Astrocyte (in vitro differentiated cells and primary cell): ENCODE results near the gene CACNA1D. TPM values are rescaled to one million over a fixed set of nuclear protein-coding genes. Genes with fewer than 3 reads are reported as not detected.

ENCODE experiments used
- DNase-seq: peaks from one replicate; pipeline ENCODE4 v3.0.0-alpha.2; 2010; ENCODE audit warnings: low read depth
- FAIRE-seq: peaks from 2 replicates; lab custom pipeline; 2011; peaks lifted over from hg19 to GRCh38; lab: Jason Lieb, UNC
- H2AFZ ChIP-seq: 2 replicates; pipeline ENCODE4 v1.6.0; 2012; ENCODE audit warnings: low read depth, low read length, inconsistent platforms
- H3K27ac ChIP-seq: 2 replicates; pipeline ENCODE4 v1.5.1; 2011; ENCODE audit warnings: low read depth, low read length, inconsistent platforms
- H3K27me3 ChIP-seq: 2 replicates; pipeline ENCODE4 v1.6.0; 2011; ENCODE audit warnings: low read length, inconsistent platforms; ENCODE audit not compliant: insufficient read depth
- H3K36me3 ChIP-seq: 2 replicates; pipeline ENCODE4 v1.5.1; 2011; ENCODE audit warnings: low read length, inconsistent platforms; ENCODE audit not compliant: insufficient read depth
- H3K4me1 ChIP-seq: 2 replicates; pipeline ENCODE4 v1.5.1; 2011; ENCODE audit warnings: low read length, inconsistent platforms; ENCODE audit not compliant: insufficient read depth
- H3K4me2 ChIP-seq: 2 replicates; pipeline ENCODE4 v1.6.0; 2012; ENCODE audit warnings: low read length, inconsistent platforms
- H3K4me3 ChIP-seq: 2 replicates; pipeline ENCODE4 v1.5.1; 2011; ENCODE audit warnings: low read depth, mild to moderate bottlenecking, low read length, inconsistent platforms; ENCODE audit not compliant: insufficient read depth
- H3K79me2 ChIP-seq: 2 replicates; pipeline ENCODE4 v1.6.0; 2012; ENCODE audit warnings: mild to moderate bottlenecking, low read length, inconsistent platforms; ENCODE audit not compliant: insufficient read depth
- H3K9ac ChIP-seq: 2 replicates; pipeline ENCODE4 v1.6.0; 2012; ENCODE audit warnings: mild to moderate bottlenecking, low read length, inconsistent platforms
- H3K9me3 ChIP-seq: 2 replicates; pipeline ENCODE4 v1.5.1; 2012; ENCODE audit warnings: low read depth, mild to moderate bottlenecking, low read length, inconsistent platforms; ENCODE audit not compliant: insufficient read depth
- H4K20me1 ChIP-seq: 2 replicates; pipeline ENCODE4 v1.6.0; 2012; ENCODE audit warnings: low read length, inconsistent platforms; ENCODE audit not compliant: insufficient read depth
- H3K27ac Mint-ChIP-seq: one replicate; pipeline ENCODE4 v1.8.0; 2021; ENCODE audit warnings: mild to moderate bottlenecking, mixed read lengths; ENCODE audit not compliant: unreplicated experiment
- H3K27me3 Mint-ChIP-seq: one replicate; pipeline ENCODE4 v1.8.0; 2021; ENCODE audit warnings: low read depth, mixed read lengths; ENCODE audit not compliant: unreplicated experiment
- H3K36me3 Mint-ChIP-seq: one replicate; pipeline ENCODE4 v1.8.0; 2021; ENCODE audit warnings: low read depth, mixed read lengths; ENCODE audit not compliant: unreplicated experiment
- H3K4me1 Mint-ChIP-seq: one replicate; pipeline ENCODE4 v1.8.0; 2021; ENCODE audit warnings: low read depth, mixed read lengths; ENCODE audit not compliant: unreplicated experiment
- H3K4me3 Mint-ChIP-seq: one replicate; pipeline ENCODE4 v1.8.0; 2021; ENCODE audit warnings: mild to moderate bottlenecking, moderate library complexity, mixed read lengths; ENCODE audit not compliant: unreplicated experiment
- H3K9me3 Mint-ChIP-seq: one replicate; pipeline ENCODE4 v1.8.0; 2021; ENCODE audit warnings: mild to moderate bottlenecking, mixed read lengths; ENCODE audit not compliant: unreplicated experiment
- EZH2 ChIP-seq: IDR thresholded peaks from 2 replicates; pipeline ENCODE4 v1.6.1; 2012; ENCODE audit warnings: mild to moderate bottlenecking, low read length, inconsistent platforms; ENCODE audit not compliant: insufficient read depth
- total RNA-seq: library from RNA; stranded (reverse); gene quantifications from 2 replicates; pipeline ENCODE4 v1.2.1, GENCODE V29; 2021
- TF ChIP-seq, protein P1 (sequence below): IDR thresholded peaks from 2 replicates; pipeline ENCODE4 v1.5.1; 2011; ENCODE audit warnings: low read depth, mild to moderate bottlenecking, inconsistent platforms, low read length, moderate library complexity; ENCODE audit not compliant: insufficient read depth

Gene CACNA1D
- total RNA-seq, 1 donor from 2014 or later, result 0.41 TPM

DNA sequence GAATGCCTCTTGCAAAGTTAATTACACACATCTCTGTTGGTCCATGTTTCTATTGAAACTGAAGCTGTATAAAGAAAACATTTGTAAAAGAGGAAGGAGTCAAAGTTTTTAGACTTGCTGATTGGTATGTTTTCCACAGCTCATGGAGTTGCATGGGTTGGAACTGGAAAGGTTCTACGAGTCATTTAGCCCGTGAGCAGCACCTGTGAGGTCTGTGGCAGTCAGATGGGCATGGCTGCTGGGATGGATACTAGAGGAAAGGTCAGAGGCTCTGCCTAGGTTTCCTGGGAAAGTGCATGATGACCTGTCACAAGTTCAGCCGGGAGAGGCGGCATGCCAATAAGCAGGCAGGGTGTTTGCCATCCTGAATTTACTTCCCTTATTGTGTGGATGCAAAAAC is 155.4 kb downstream of the CACNA1D start:
- no peak for TF ChIP-seq EZH2
- TF ChIP-seq, protein P1, sequence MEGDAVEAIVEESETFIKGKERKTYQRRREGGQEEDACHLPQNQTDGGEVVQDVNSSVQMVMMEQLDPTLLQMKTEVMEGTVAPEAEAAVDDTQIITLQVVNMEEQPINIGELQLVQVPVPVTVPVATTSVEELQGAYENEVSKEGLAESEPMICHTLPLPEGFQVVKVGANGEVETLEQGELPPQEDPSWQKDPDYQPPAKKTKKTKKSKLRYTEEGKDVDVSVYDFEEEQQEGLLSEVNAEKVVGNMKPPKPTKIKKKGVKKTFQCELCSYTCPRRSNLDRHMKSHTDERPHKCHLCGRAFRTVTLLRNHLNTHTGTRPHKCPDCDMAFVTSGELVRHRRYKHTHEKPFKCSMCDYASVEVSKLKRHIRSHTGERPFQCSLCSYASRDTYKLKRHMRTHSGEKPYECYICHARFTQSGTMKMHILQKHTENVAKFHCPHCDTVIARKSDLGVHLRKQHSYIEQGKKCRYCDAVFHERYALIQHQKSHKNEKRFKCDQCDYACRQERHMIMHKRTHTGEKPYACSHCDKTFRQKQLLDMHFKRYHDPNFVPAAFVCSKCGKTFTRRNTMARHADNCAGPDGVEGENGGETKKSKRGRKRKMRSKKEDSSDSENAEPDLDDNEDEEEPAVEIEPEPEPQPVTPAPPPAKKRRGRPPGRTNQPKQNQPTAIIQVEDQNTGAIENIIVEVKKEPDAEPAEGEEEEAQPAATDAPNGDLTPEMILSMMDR, result no peak
- no peak overlapping the region for H2AFZ ChIP-seq
- H3K36me3 ChIP-seq, result no peaks in the 10 kb centered on the region
- H3K4me1 Mint-ChIP-seq, result no peaks in the 10 kb centered on the region
- no peaks in the 10 kb centered on the region for H3K36me3 Mint-ChIP-seq
- H3K27me3 Mint-ChIP-seq, result peaks cover 18% of the 10 kb centered on the region
- no peak overlapping the region for H3K4me3 ChIP-seq
- H3K9me3 ChIP-seq, result no peaks in the 10 kb centered on the region
- DNase-seq (no peak), FAIRE-seq (no peak)
- peaks cover 6% of the 10 kb centered on the region for H3K9me3 Mint-ChIP-seq
- no peak overlapping the region for H3K4me3 Mint-ChIP-seq
- no peaks in the 10 kb centered on the region for H3K79me2 ChIP-seq
- no peak overlapping the region for H3K9ac ChIP-seq
- H3K4me2 ChIP-seq, result no peak overlapping the region
- no peaks in the 10 kb centered on the region for H3K4me1 ChIP-seq
- H3K27ac ChIP-seq, result no peak overlapping the region
- H3K27ac Mint-ChIP-seq, result no peak overlapping the region
- H3K27me3 ChIP-seq, result no peaks in the 10 kb centered on the region
- H4K20me1 ChIP-seq, result no peaks in the 10 kb centered on the region

DNA sequence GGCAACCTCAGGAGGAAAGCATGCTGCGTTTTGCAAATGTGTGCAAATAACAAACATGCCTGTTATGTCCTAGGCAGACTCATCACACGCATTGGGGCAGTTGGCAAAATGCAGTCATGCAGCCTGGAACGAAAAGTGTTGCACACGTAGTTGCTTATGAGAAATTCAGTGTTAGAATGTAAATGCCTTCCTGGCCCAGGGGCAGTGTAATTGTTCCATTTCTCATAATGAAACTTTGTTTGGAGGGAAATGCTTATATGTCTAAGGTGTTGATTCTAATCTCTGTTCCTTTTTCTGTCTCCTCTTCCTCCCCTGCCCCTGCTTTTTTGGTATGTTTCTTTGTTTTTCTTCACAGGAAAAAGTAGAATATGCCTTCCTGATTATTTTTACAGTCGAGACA is 156.0 kb downstream of the CACNA1D start:
- H3K36me3 Mint-ChIP-seq, result no peaks in the 10 kb centered on the region
- Histone ChIP-seq H3K9ac (no peak overlapping the region), H3K9me3 (no peaks in the 10 kb centered on the region), H3K4me2 (no peak overlapping the region), H3K4me1 (no peaks in the 10 kb centered on the region), H3K27me3 (no peaks in the 10 kb centered on the region), H2AFZ (no peak overlapping the region), H4K20me1 (no peaks in the 10 kb centered on the region), H3K27ac (no peak overlapping the region), H3K4me3 (no peak overlapping the region), H3K79me2 (no peaks in the 10 kb centered on the region), H3K36me3 (no peaks in the 10 kb centered on the region)
- H3K27me3 Mint-ChIP-seq, result peaks cover 18% of the 10 kb centered on the region
- no peak for TF ChIP-seq EZH2
- TF ChIP-seq, protein P1, result no peak
- H3K4me1 Mint-ChIP-seq, result no peaks in the 10 kb centered on the region
- DNase-seq (no peak), FAIRE-seq (no peak)
- H3K27ac Mint-ChIP-seq, result no peak overlapping the region
- peaks cover 6% of the 10 kb centered on the region for H3K9me3 Mint-ChIP-seq
- no peak overlapping the region for H3K4me3 Mint-ChIP-seq

DNA sequence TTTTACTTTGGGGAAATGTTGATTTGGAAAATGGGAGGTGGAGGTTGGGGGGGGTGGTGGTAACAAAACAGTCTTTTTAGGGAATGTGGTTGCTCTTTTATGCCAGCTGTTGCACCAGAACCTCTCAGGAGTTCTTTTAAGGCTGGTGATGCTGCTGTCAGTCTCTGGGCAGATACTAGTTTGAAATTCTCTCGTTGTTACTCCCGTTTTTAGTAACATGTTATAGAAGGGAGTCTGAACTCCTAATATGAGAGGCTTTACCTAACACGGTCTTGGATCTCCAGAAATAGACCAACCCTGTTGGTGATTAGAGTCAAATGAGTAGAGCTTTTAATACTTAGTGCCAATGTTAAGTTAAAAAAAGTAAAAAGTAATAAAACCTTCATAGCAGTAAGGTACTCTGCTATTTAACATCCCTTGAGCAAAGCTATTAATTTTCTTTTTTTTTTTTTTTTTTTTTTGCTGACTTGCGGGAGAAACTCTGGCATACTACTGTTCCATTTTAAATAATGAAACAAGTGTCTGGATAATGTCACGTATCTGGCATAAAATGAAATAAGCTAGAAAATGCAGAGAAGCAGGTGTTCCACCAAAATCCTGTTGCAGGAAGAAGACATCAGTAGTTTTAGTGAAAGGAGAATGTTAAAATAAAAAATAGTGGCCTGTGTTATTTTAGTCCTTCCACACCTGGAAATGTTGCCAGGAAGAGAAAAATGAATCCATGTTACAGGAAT is 156.7 kb downstream of the CACNA1D start:
- Histone ChIP-seq H2AFZ (no peak overlapping the region), H4K20me1 (no peaks in the 10 kb centered on the region), H3K79me2 (no peaks in the 10 kb centered on the region), H3K4me2 (no peak overlapping the region), H3K36me3 (no peaks in the 10 kb centered on the region), H3K4me3 (no peak overlapping the region), H3K27ac (no peak overlapping the region), H3K27me3 (no peaks in the 10 kb centered on the region), H3K9me3 (no peaks in the 10 kb centered on the region), H3K4me1 (no peaks in the 10 kb centered on the region), H3K9ac (no peak overlapping the region)
- Mint-ChIP-seq H3K9me3 (peaks cover 3% of the 10 kb centered on the region), H3K27ac (no peak overlapping the region), H3K27me3 (peaks cover 12% of the 10 kb centered on the region), H3K4me1 (no peaks in the 10 kb centered on the region), H3K36me3 (no peaks in the 10 kb centered on the region), H3K4me3 (no peak overlapping the region)
- no peak for TF ChIP-seq EZH2
- TF ChIP-seq, protein P1, result no peak
- DNase-seq, result no peak
- no peak for FAIRE-seq
